Measurements from ENCODE around the gene EHF.

DNA sequence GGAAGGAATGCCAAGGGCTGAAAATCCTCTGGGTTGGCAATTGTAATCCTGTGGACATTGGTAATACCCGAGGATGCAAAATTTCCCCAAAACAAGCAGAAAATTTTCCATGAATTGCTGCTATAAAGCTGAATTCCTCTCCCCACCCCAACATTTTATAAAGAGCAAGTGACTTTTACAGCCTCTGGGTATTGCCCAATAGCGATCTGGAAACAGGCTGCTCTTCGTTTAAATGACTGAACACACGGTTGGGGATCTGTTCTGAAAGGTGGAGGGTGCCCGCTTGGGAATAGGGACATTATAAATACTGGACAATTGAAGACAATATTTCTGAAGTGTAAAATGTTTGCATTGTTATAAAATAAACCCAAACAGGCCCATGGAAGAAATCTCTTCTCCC is 20.6 kb downstream of the EHF start:
- TF ChIP-seq, protein P1, sequence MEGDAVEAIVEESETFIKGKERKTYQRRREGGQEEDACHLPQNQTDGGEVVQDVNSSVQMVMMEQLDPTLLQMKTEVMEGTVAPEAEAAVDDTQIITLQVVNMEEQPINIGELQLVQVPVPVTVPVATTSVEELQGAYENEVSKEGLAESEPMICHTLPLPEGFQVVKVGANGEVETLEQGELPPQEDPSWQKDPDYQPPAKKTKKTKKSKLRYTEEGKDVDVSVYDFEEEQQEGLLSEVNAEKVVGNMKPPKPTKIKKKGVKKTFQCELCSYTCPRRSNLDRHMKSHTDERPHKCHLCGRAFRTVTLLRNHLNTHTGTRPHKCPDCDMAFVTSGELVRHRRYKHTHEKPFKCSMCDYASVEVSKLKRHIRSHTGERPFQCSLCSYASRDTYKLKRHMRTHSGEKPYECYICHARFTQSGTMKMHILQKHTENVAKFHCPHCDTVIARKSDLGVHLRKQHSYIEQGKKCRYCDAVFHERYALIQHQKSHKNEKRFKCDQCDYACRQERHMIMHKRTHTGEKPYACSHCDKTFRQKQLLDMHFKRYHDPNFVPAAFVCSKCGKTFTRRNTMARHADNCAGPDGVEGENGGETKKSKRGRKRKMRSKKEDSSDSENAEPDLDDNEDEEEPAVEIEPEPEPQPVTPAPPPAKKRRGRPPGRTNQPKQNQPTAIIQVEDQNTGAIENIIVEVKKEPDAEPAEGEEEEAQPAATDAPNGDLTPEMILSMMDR (IDR thresholded peaks at IDR 0.05), result no peak
- no peak for TF ChIP-seq ZFX (IDR thresholded peaks at IDR 0.05; ENCODE audit: borderline replicate concordance)

Measured in 22Rv1 (cell line).